Measurements from ENCODE around the gene POLG2.
"Not testable (repeated sequence)": the region's sequence is repeated elsewhere in the genome, so short reads cannot be mapped to it uniquely, and the experiment has no call there.

POLG2 gene

DNA sequence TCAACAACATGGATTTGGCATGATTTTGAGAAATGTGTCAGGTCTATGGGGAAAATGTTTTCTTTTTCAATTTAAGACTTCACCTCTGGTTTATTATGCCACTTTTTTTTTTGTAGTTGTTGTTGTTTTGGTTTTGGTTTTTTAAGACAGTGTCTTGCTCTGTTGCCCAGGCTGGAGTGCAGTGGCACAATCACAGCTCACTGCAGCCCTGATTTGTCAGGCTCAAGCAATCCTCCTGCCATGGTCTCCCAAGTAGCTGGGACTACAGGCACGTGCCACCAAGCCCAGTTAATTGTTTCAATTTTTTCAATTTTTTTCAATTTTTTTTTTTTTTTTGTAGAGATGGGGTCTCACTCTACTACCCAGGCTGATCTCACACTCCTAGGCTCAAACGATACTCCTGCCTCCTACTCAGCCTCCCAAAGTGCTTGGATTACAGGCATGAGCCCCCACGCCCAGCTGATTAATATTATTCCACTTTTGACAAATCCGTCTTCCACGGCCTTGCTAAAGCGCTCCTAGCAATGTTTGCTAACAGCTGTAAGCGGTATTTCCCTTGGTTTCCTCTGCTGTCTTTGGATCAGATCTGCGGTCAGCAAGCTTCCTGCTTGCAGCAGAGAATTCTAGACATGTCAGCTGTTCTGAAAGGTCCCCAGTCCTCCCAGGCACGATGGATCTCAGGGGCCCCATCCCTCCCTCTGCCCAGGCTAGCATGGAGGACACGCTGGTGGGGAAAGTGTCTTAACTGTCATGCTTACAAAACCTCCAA lies 54.9 kb downstream of the POLG2 start:
- H3K27me3 Mint-ChIP-seq: no peaks in the 10 kb centered on the region
- peak overlapping the region; percentile 64 for H3K27ac Mint-ChIP-seq
- H3K36me3 Mint-ChIP-seq: peaks cover 3% of the 10 kb centered on the region
- H3K4me3 Mint-ChIP-seq: peak overlapping the region; percentile 76
- H3K4me1 Mint-ChIP-seq: peaks cover 28% of the 10 kb centered on the region
- H3K9me3 Mint-ChIP-seq: no peaks in the 10 kb centered on the region

DNA sequence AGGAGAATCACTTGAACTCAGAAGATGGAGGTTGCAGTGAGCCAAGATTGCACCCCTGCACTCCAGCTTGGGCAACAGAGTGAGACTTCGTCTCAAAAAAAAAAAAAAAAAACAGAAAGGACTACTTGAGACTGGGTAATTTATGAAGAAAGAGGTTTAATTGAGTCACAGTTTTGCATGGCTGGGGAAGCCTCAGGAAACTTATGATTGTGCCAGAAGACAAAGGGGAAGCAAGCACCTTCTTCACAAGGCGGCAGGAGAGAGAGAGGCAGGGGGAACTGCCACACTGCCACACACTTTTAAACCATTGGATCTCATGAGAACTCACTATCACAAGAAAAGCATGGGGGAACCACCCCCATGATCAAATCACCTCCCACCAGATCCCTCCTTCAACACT lies 56.9 kb downstream of the POLG2 start:
- no peaks in the 10 kb centered on the region for H3K9me3 Mint-ChIP-seq
- peaks cover 28% of the 10 kb centered on the region for H3K4me1 Mint-ChIP-seq
- no peaks in the 10 kb centered on the region for H3K27me3 Mint-ChIP-seq
- peaks cover 3% of the 10 kb centered on the region for H3K36me3 Mint-ChIP-seq
- H3K27ac Mint-ChIP-seq: peak overlapping the region; percentile 74
- peak overlapping the region; percentile 51 for H3K4me3 Mint-ChIP-seq

DNA sequence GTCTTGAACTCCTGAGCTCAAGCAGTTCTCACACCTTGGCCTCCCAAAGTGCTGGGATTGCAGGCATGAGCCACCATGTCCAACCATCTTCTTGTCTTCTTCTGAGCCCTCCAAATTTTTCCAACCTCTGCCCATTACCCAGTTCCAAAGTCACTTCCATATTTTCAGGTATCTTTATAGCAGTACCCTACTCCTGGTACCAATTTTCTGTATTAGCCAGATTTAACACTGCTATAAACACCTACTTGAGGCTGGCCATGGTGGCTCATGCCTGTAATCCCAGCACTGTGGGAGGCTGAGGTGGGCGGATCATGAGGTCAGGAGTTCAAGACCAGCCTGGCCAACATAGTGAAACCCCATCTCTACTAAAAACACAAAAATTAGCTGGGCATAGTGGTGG lies 57.3 kb downstream of the POLG2 start:
- not testable (repeated sequence) for H3K36me3 Mint-ChIP-seq, H3K27ac Mint-ChIP-seq, H3K27me3 Mint-ChIP-seq

DNA sequence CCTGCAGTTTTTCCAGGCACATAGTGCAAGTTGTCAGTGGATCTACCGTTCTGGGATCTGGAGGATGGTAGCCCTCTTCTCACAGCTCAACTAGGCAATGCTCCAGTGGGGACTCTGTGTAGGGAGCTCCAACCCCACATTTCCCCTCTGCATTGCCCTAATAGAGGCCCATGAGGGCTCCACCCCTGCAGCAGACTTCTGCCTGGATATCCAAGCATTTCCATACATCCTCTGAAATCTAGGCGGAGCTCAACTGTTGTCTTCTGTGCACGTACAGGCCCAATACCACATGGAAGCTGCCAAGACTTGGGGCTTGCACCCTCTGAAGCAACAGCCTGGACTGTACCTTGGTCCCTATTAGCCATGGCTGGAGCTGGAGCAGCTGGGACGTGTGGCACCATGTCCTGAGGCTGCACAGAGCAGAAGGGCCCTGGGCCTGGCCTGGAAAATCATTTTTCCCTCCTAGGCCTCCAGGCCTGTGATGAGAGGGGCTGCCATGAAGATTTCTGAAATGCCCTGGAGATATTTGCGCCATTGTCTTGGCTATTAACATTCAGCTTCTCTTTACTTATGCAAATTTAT lies 58.8 kb downstream of the POLG2 start:
- Mint-ChIP-seq H3K36me3 (peaks cover 3% of the 10 kb centered on the region), H3K4me1 (peaks cover 24% of the 10 kb centered on the region), H3K9me3 (no peaks in the 10 kb centered on the region)

More for the DNA sequence above, 57.3 kb downstream of the POLG2 start:
- peaks cover 28% of the 10 kb centered on the region for H3K4me1 Mint-ChIP-seq
- not testable (repeated sequence) for H3K9me3 Mint-ChIP-seq, H3K4me3 Mint-ChIP-seq

DNA sequence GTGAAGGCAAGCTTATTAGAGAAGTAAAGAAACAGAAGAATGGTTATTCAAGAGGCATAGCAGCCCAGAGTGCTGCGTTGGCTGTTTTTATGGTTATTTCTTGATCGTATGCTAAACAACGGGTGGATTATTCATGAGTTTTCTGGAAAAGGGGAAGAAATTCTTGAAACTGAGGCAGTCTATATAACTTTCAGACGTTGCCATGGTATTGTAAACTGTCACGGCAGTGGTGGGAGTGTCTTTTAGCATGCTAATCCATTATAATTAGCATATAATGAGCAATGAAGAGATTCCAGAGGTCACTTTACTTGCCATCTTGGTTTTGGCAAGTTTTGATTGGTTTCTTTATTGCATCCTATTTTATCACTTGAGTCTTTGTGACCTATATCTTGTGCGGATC lies 65.3 kb downstream of the POLG2 start:
- Mint-ChIP-seq H3K27me3 (no peaks in the 10 kb centered on the region), H3K9me3 (no peaks in the 10 kb centered on the region), H3K4me3 (no peak overlapping the region), H3K36me3 (no peaks in the 10 kb centered on the region), H3K27ac (no peak overlapping the region), H3K4me1 (no peaks in the 10 kb centered on the region)

More for the DNA sequence above, 58.8 kb downstream of the POLG2 start:
- no peak overlapping the region for H3K4me3 Mint-ChIP-seq
- H3K27ac Mint-ChIP-seq: no peak overlapping the region
- no peaks in the 10 kb centered on the region for H3K27me3 Mint-ChIP-seq

DNA sequence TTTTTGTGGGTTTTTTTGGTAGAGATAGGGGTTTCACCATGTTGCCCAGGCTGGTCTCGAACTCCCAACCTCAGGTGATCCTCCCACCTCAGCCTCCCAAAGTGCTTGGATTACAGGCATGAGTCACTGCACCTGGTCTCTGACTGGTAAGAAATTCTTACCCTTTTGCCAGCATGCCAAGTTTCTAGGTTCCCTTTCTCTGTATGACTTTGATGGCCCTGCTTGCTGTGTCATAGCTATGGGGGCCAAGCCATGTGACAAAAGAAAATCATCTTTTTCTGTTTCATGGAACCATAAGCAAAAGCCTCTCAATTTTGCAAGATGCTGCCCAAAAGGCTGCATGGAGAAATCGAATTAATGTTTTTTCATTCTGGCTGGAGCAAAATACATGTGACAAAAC lies 66.8 kb downstream of the POLG2 start:
- not testable (repeated sequence) for H3K27ac Mint-ChIP-seq, H3K4me1 Mint-ChIP-seq

DNA sequence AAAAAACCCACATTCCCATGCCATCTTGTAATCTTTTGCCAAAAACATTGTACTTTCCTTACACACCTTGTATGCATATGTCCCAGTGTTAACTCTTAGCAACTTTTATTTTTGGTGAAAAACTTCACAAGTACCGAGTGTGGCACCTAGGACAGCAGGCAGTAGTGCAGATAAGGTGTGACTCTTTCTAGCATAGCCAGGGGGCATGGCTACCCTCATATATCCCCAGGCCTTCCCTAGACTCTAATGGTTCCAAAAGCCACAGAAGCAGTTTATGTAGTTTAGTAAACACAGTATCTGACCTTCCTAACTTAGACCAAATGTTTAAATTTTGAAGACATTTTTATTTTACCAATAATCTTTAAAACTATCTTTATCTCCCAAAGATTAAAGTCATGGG lies 68.4 kb downstream of the POLG2 start:
- no peaks in the 10 kb centered on the region for H3K27me3 Mint-ChIP-seq
- H3K27ac Mint-ChIP-seq: no peak overlapping the region
- no peaks in the 10 kb centered on the region for H3K4me1 Mint-ChIP-seq
- no peaks in the 10 kb centered on the region for H3K36me3 Mint-ChIP-seq
- H3K4me3 Mint-ChIP-seq: no peak overlapping the region
- no peaks in the 10 kb centered on the region for H3K9me3 Mint-ChIP-seq

More for the DNA sequence above, 66.8 kb downstream of the POLG2 start:
- H3K9me3 Mint-ChIP-seq, H3K36me3 Mint-ChIP-seq, H3K4me3 Mint-ChIP-seq, H3K27me3 Mint-ChIP-seq: not testable (repeated sequence)

All from activated naive CD4-positive, alpha-beta T cell treated with anti-CD3 and anti-CD28 coated beads, Interleukin-2, amount 50 U/mL, for 24 hours (primary cell).